Activated naive CD4-positive, alpha-beta T cell treated with anti-CD3 and anti-CD28 coated beads, Interleukin-2, amount 50 U/mL, for 72 hours (primary cell): ENCODE measurements around the gene EME2. TPM values are rescaled to one million over a fixed set of nuclear protein-coding genes. Genes with fewer than 3 reads are reported as not detected.

Source experiments
- total RNA-seq, 2 donors: library from RNA; stranded (reverse); gene quantifications; one replicate each; pipeline ENCODE4 v1.2.3, GENCODE V29; 2022

Gene EME2
- total RNA-seq, 2 donors from 2014 or later: 21.9 to 24.0 TPM

Other genes with a start within 250 kb of the EME2 start
- 10 to 100 TPM; 10.3 to 17.6 TPM for gene TMEM204, start 239.1 kb upstream of the EME2 start, total RNA-seq
- 10 to 100 TPM; 16.0 to 17.1 TPM for gene IFT140, start 160.7 kb upstream of the EME2 start, total RNA-seq
- 10 to 100 TPM; 16.5 to 19.5 TPM for gene CRAMP1, start 160.4 kb upstream of the EME2 start, total RNA-seq
- gene JPT2, start 94.5 kb upstream of the EME2 start, total RNA-seq: 10 to 100 TPM; 66.5 to 74.8 TPM
- 10 to 100 TPM; 76.1 to 83.6 TPM for gene MAPK8IP3, start 66.6 kb upstream of the EME2 start, total RNA-seq
- gene NME3, start 1.3 kb upstream of the EME2 start, total RNA-seq: 10 to 100 TPM; 30.9 to 55.6 TPM
- gene MRPS34, start 324 bp downstream of the EME2 start, total RNA-seq: 100 to 1,000 TPM; 106 to 180 TPM
- gene SPSB3, start 9.8 kb downstream of the EME2 start, total RNA-seq: 10 to 100 TPM; 19.1 to 29.2 TPM
- 10 to 100 TPM; 41.0 to 48.3 TPM for gene NUBP2, start 10.2 kb downstream of the EME2 start, total RNA-seq
- gene IGFALS, start 20.9 kb downstream of the EME2 start, total RNA-seq: not detected
- 10 to 100 TPM; 31.7 to 65.6 TPM for gene HAGH, start 54.0 kb downstream of the EME2 start, total RNA-seq
- gene FAHD1, start 54.4 kb downstream of the EME2 start, total RNA-seq: 10 to 100 TPM; 11.9 to 13.0 TPM
- gene MEIOB, start 99.4 kb downstream of the EME2 start, total RNA-seq: under 1 TPM; 0.43 to 0.45 TPM
- not detected for gene HS3ST6, start 145.6 kb downstream of the EME2 start, total RNA-seq
- 10 to 100 TPM; 17.3 to 41.7 TPM for gene MSRB1, start 170.4 kb downstream of the EME2 start, total RNA-seq
- gene RPL3L, start 181.9 kb downstream of the EME2 start, total RNA-seq: not detected
- 10 to 100 TPM; 63.4 to 98.8 TPM for gene NDUFB10, start 186.7 kb downstream of the EME2 start, total RNA-seq
- 1,000 to 10,000 TPM; 5,211 to 5,668 TPM for gene RPS2, start 192.0 kb downstream of the EME2 start, total RNA-seq
- gene RNF151, start 194.0 kb downstream of the EME2 start, total RNA-seq: under 1 TPM in 1 of 2 donors, not detected in 1; 0.41 TPM
- 10 to 100 TPM; 18.8 to 37.2 TPM for gene TBL3, start 199.2 kb downstream of the EME2 start, total RNA-seq
- gene NOXO1, start 208.7 kb downstream of the EME2 start, total RNA-seq: not detected
- gene GFER, start 211.4 kb downstream of the EME2 start, total RNA-seq: 10 to 100 TPM; 19.1 to 25.0 TPM
- gene SYNGR3, start 217.2 kb downstream of the EME2 start, total RNA-seq: 1 to 10 TPM; 2.0 to 9.0 TPM
- gene ZNF598, start 237.0 kb downstream of the EME2 start, total RNA-seq: 10 to 100 TPM; 72.2 to 87.9 TPM
- 1 to 10 TPM in 1 of 2 donors, under 1 TPM in 1; 0.61 to 4.6 TPM for gene NPW, start 247.0 kb downstream of the EME2 start, total RNA-seq